Measurements from ENCODE around the gene TEX51. TPM values are rescaled to one million over a fixed set of nuclear protein-coding genes. Genes with fewer than 3 reads are reported as not detected.

Gene TEX51
- total RNA-seq, 1 donor from 2014 or later, result not detected

- intact Hi-C loops (cut with micrococcal nuclease), result no loop called here
These were observed 14.6 kb downstream of the TEX51 start for GRCh38 chr2:126913329-126913728.

GRCh38 chr2:126913881-126914615, 15.4 kb downstream of the TEX51 start:
- intact Hi-C loops (cut with micrococcal nuclease), result no loop called here

GRCh38 chr2:126914811-126915500, 16.3 kb downstream of the TEX51 start:
- intact Hi-C loops (cut with micrococcal nuclease), result no loop called here

- intact Hi-C loops (cut with micrococcal nuclease), result no loop called here
These were observed 17.2 kb downstream of the TEX51 start for GRCh38 chr2:126915903-126916302.

DNA sequence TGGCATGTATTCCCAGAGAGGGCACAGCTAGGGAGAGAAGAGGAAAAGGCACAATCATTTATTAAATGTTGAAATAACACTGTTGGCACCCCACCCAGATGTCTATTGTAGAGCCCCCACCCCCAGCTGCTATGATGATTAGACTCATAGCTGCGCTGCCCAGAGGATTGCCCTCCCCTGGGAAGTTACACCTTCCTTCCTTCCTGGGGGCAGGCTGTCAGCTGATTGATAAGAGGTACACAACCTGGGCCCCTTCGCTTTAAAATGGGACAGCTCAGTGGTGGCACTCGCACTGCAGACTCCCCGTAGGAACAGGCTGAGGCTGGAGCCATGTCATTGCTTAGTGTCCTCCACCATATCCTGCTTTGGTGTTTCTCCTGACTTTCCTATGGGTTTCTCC, 18.1 kb downstream of the TEX51 start:
- intact Hi-C loops (cut with micrococcal nuclease), result no loop called here

GRCh38 chr2:126921066-126921465, 22.4 kb downstream of the TEX51 start:
- intact Hi-C loops (cut with micrococcal nuclease), result no loop called here

DNA sequence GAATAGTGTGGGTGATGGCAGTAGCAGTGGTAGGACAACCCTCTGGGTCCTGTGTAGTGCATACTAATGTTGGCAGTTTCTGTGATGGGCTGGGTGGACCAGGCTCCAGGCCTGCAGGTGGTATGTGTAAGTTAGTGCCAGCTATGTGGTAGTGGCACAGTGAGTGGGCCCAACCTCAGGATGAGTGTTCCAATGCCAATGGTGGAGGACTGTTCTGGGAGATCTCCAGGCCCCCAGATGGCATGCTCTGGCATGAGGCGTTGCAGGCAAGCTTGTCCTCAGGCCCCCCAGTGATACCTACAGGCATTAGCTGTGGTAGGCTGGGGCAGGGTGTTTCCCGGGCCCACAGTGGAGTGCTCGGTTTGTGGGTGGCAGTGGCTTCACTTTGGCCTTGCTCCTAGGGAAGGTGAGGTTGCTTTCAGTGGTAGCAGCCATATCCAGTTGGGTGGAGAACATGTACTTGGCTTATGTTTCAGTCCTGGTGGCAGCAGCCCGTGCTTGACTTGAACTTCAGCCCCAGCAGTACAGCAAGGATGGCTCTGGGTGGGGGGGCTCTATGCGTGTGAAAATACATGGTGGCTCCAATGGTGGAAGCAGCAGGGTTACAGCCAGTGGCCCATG, 32.4 kb downstream of the TEX51 start:
- intact Hi-C loops (cut with micrococcal nuclease), result no loop called here

GRCh38 chr2:126932529-126932928, 33.8 kb downstream of the TEX51 start:
- intact Hi-C loops (cut with micrococcal nuclease), result no loop called here

DNA sequence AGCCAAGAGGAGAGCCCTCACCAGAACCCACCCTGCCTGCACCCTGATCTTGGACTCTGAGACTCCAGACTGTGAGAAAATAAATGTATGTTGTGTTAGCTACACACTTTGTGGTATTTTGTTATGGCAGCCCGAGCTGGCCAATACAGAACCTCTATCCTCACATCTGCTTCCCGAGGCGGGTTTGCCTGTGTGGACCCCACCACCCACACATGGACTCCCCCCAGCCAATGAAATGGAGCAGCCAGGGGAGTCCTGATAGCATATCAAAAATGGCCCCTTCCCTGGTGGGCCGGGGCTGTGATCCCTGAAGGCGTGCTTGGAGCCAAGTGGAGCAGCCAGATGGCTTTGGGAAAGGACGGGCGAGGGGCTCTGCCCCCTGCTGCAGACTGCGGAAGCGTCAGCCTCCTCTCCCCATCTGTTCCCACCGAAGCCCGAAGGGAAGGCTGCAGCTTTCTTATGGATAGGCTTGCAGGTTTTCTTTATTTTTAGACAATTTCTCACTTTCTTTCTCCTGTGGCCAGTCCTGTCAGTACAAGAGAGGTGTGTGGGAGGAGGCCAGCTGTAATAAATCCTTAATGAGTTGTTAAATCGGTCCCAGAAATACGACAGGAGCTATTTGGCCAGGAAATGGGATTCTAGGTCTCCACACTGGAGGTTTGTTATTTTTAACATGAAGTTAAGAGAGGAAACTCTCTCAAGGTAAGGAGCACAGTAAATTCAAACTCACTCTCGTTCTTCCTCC, 34.4 kb downstream of the TEX51 start:
- intact Hi-C loops (cut with micrococcal nuclease), result no loop called here

DNA sequence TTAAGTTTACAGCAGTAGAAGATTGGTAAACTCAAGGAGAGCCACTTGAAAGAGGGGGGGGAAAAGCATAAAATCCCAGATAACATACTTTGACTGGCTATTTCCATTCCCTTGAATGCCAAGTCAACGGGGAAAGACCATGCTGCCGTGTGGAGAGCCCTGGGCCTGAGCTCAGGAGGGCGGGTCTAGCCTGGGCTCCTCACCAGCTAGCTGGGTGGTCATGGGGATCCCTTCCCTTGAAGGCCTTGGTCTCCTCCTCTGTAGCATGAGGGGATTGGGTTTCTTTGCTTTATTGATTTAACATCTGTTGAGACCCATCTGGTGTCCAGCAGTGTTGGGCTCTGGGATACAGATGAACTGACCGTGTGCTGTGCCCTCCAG, 35.0 kb downstream of the TEX51 start:
- intact Hi-C loops (cut with micrococcal nuclease), result no loop called here

DNA sequence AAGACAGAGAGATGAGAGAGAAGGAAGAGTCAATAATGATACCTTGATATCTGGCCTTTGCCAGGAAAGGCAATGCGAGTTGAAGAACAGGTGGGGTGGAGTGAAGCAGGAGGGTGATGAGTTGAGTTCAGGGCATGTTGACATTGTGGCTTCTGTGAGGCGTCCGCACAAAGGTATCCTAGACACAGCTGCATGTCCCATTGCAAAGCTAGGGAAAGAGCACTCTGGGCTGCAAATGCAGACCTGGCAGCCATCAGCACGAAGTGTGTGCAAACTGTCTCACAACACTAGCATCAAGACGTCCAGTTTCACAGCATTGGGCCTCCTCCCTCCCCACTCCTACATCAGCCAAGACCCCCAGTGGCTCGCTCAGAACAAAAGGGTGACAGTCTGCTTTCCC, 36.1 kb downstream of the TEX51 start:
- intact Hi-C loops (cut with micrococcal nuclease), result no loop called here

- intact Hi-C loops (cut with micrococcal nuclease), result no loop called here
These were observed 37.1 kb downstream of the TEX51 start for GRCh38 chr2:126935774-126936173.

- intact Hi-C loops (cut with micrococcal nuclease), result no loop called here
These were observed 37.6 kb downstream of the TEX51 start for GRCh38 chr2:126936219-126936723.

GRCh38 chr2:126940331-126940730, 41.6 kb downstream of the TEX51 start:
- intact Hi-C loops (cut with micrococcal nuclease), result no loop called here

GRCh38 chr2:126942427-126943203, 43.9 kb downstream of the TEX51 start:
- intact Hi-C loops (cut with micrococcal nuclease), result no loop called here

DNA sequence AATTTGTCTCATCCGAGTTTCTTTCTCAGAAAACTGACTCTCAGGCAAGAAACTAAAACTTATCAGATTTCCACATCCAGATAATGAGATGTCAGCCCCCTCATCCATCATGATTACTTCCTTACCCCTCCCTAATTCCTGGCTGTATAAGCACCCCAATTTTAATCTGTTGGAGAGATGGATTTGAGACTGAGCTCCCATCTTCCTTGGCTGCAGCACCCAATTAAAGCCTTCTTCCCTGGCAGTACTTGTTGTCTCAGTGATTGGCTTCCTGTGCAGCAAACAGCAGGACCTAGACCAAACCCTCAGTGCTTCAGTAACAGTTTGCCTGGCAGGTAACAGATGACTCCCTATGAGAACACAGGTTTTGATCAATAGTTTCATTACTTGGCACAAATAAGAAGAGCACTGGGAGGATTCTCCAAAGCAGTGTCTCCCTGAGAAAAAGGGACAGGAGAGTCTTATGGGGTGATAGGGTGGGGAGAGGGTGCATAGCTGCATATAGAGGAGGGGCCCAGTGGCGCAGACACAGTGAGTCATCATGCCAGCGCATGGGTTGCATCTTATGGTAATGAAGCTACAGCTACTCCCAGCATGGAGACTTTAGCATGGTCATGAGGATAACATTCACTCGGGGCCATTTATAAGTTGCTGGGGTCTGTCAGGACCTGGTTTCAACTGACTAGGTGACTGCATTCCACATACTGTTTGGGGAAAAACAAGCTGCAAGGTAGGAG, 45.1 kb downstream of the TEX51 start:
- intact Hi-C loops (cut with micrococcal nuclease), result no loop called here

DNA sequence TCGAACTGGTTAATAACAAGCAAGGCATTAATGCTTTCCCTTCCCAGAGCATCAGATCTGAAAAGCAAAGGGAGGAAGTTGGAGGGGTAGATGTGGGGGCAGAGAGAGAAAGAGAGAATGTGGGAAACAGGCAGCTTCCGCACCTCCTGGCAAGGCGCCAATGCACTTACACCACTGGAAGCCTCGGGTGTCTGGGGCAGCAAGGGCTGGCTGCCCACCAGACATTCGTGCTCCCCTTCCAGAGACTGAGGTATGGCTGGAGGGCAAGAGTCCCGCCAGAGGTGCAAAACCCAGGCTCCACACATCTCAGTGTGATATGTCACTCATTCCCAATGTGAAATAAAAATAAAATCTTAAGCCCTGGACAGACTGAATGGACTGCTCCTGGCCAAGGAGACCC, 46.4 kb downstream of the TEX51 start:
- intact Hi-C loops (cut with micrococcal nuclease), result no loop called here

- intact Hi-C loops (cut with micrococcal nuclease), result no loop called here
These were observed 47.8 kb downstream of the TEX51 start for GRCh38 chr2:126946318-126947102.

- intact Hi-C loops (cut with micrococcal nuclease), result no loop called here
These were observed 48.4 kb downstream of the TEX51 start for GRCh38 chr2:126947103-126947429.

DNA sequence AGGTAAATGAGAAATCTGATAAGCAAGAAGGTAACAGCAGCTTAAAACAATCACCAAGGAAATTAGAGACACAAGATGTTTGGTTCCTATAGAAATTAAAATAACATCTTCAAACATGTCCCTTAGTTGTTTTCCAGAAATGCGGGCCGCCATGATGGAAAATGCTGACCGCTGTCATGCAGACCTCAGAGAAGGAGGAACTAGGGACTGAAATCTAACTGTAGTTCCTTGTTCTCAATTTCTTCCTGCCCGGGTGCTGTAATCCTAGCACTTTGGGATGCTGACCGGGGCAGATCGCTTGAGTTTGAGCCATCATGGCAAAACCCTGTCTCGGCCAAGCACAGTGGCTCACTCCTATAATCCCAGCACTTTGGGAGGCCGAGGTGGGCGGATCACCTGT, 51.1 kb downstream of the TEX51 start:
- intact Hi-C loops (cut with micrococcal nuclease), result no loop called here

All from T-helper 2 cell treated with Interferon-gamma antibody and Interleukin-4, amounts not matched to agents 100 ng/mL and 5 ng/mL, for 36 hours (primary cell).